HepG2 (cell line): ENCODE data around the gene PRR35. TPM values are rescaled to one million over a fixed set of nuclear protein-coding genes. Genes with fewer than 3 reads are reported as not detected.

Source experiments
- ATAC-seq: fragments of 200-7000 bp; cut with Tn5 transposase; 3 replicates; pipeline ENCODE4 v1.9.1; 2020; ENCODE audit warnings: mild to moderate bottlenecking, moderate library complexity
- BruUV-seq: library from RNA; stranded (reverse); fragments of 400-500 nt; replicated peaks from 2 replicates; lab custom pipeline; 2021; lab: Mats Ljungman, UMichigan
- CTCF ChIA-PET: fragments of 300-600 bp; formaldehyde crosslinking; extraction: SDS; loops from one replicate; lab custom pipeline; 2021; ENCODE audit warnings: low total read pairs, inconsistent platforms, low intra/inter-chr PET ratio; lab: Yijun Ruan, JAX
- POLR2A ChIA-PET: fragments of 350-600 bp; sonication (Branson Sonifier 250); formaldehyde crosslinking; loops from one replicate; lab custom pipeline; 2020; ENCODE audit warnings: antibody characterized with exemption, inconsistent platforms; lab: Yijun Ruan, JAX
- DNase-seq: peaks from one replicate; pipeline ENCODE4 v3.0.0-alpha.2; 2015; ENCODE audit warnings: low spot score
- FAIRE-seq: peaks from 3 replicates; lab custom pipeline; 2011; peaks lifted over from hg19 to GRCh38; lab: Jason Lieb, UNC
- H2AFZ ChIP-seq: one replicate; pipeline ENCODE4 v1.6.1; 2011; ENCODE audit warnings: low read length, inconsistent platforms
- H3K27ac ChIP-seq: fragments of 300-600 bp; 3 replicates; pipeline ENCODE4 v1.8.0; 2011; ENCODE audit warnings: mixed run types, mild to moderate bottlenecking, mixed read lengths, low read length, inconsistent platforms; ENCODE audit not compliant: insufficient read depth; ENCODE audit errors: extremely low read length
- H3K27me3 ChIP-seq, 2 experiments: fragments of 200-600 bp in 1 of 2; 2 replicates in 1 of 2; 3 replicates in 1 of 2; pipeline versions ENCODE4 v1.6.0 to v1.8.0; 2011; ENCODE audit warnings: low read length in 2 of 2, mild to moderate bottlenecking in 2 of 2, moderate library complexity in 2 of 2, inconsistent platforms in 1 of 2; ENCODE audit not compliant: insufficient read depth in 2 of 2, control insufficient read depth in 1 of 2
- H3K36me3 ChIP-seq, 2 experiments: fragments of 200-600 bp in 1 of 2; replicated peaks in 1 of 2; 2 replicates in 1 of 2; 3 replicates in 1 of 2; pipeline versions ENCODE4 v1.5.1 to v1.8.0; 2011; ENCODE audit warnings: low read length in 2 of 2, inconsistent platforms in 1 of 2; ENCODE audit not compliant: insufficient read depth in 2 of 2, control insufficient read depth in 1 of 2
- H3K4me1 ChIP-seq: 2 replicates; pipeline ENCODE4 v1.5.1; 2012; ENCODE audit warnings: low read length, inconsistent platforms; ENCODE audit not compliant: insufficient read depth
- H3K4me2 ChIP-seq: 2 replicates; pipeline ENCODE4 v1.6.0; 2011; ENCODE audit warnings: low read depth, low read length, inconsistent platforms
- H3K4me3 ChIP-seq, 3 experiments: fragments of 200-600 bp in 1 of 3; sonication (generic), shearing (Covaris generic) in 1 of 3; replicated peaks in 1 of 3; 2 replicates each; pipeline ENCODE4 v1.5.1; 2011 to 2016; ENCODE audit warnings: low read length in 3 of 3, inconsistent platforms in 2 of 3, low read depth in 2 of 3, mild to moderate bottlenecking in 2 of 3, control low read depth in 1 of 3, mixed read lengths in 1 of 3; ENCODE audit not compliant: insufficient read depth in 1 of 3
- H3K79me2 ChIP-seq: one replicate; pipeline ENCODE4 v1.6.1; 2011; ENCODE audit warnings: low read length, inconsistent platforms; ENCODE audit not compliant: insufficient read depth
- H3K9ac ChIP-seq: 2 replicates; pipeline ENCODE4 v1.6.0; 2011; ENCODE audit warnings: mild to moderate bottlenecking, low read depth, low read length, inconsistent platforms; ENCODE audit not compliant: insufficient read depth
- H3K9me3 ChIP-seq: 2 replicates; pipeline ENCODE4 v1.5.1; 2012; ENCODE audit warnings: mild to moderate bottlenecking, low read length
- H4K20me1 ChIP-seq: 2 replicates; pipeline ENCODE4 v1.6.0; 2011; ENCODE audit warnings: inconsistent platforms, mild to moderate bottlenecking, low read length, moderate library complexity; ENCODE audit not compliant: insufficient read depth
- AGO1 ChIP-seq: fragments of 200-400 bp; formaldehyde crosslinking; IDR thresholded peaks from 2 replicates; pipeline ENCODE4 v1.6.1; 2017; ENCODE audit warnings: mild to moderate bottlenecking, low read depth, low read length, moderate library complexity; ENCODE audit not compliant: poor library complexity, severe bottlenecking
- NR2C2 ChIP-seq: sonication (generic); formaldehyde crosslinking; IDR thresholded peaks from 2 replicates; pipeline ENCODE4 v1.4.0; 2020; ENCODE audit warnings: missing genetic modification reagents, mild to moderate bottlenecking, moderate library complexity, borderline replicate concordance
- TAF1 ChIP-seq: sonication (generic); formaldehyde crosslinking; IDR thresholded peaks from 2 replicates; pipeline ENCODE4 v1.4.0; 2020; ENCODE audit warnings: missing genetic modification reagents
- ZNF326 ChIP-seq: sonication (generic); formaldehyde crosslinking; IDR thresholded peaks from 2 replicates; pipeline ENCODE4 v1.4.0; 2020; ENCODE audit warnings: missing genetic modification reagents, borderline replicate concordance
- ZNF678 ChIP-seq: sonication (generic); formaldehyde crosslinking; IDR thresholded peaks from 2 replicates; pipeline ENCODE4 v1.4.0; 2020; ENCODE audit warnings: mild to moderate bottlenecking, missing genetic modification reagents
- WGBS: methylation state at CpG from one replicate; pipeline ENCODE4 v1.1.6; 2017; ENCODE audit warnings: low lambda C conversion rate; 5-methylcytosine and 5-hydroxymethylcytosine counted together
- in situ Hi-C: cut with HindIII; loops from 2 replicates; pipeline ENCODE4 v1.10.0; 2017; ENCODE audit warnings: low pct_unique_long_range_greater_than_20kb; ENCODE audit not compliant: extremely low pct_ligation_motif_present
- intact Hi-C: fragments of 100-400 bp; cut with micrococcal nuclease; formaldehyde crosslinking; loops from one replicate; pipeline ENCODE4 v1.10.0; 2022; ENCODE audit not compliant: unreplicated experiment
- polyA plus RNA-seq, 8 experiments: library from polyadenylated mRNA; depleted of rRNA in 3 of 8; stranded (reverse) in 7 of 8; unstranded in 1 of 8; fragments of >200 nt; fragmentation: Illumina TruSeq in 4 of 8; extraction: Trizol in 4 of 8; gene quantifications; 2 replicates each; pipeline versions ENCODE4 v1.2.1 to v1.2.3, GENCODE V29; 2011 to 2016; ENCODE audit warnings: low read depth in 4 of 8, missing spikeins in 1 of 8, mixed read lengths in 1 of 8; ENCODE audit not compliant: insufficient read depth in 1 of 8
- total RNA-seq, 5 experiments: library from RNA; depleted of rRNA; stranded (reverse); fragments of >200 nt; fragmentation: Illumina TruSeq; extraction: Trizol; gene quantifications; 2 replicates each; pipeline ENCODE4 v1.2.3, GENCODE V29; 2016; ENCODE audit warnings: low read depth in 1 of 5
- TF ChIP-seq, protein P1 (sequence below): sonication (generic); formaldehyde crosslinking; IDR thresholded peaks from 2 replicates; pipeline ENCODE4 v1.5.0; 2020; ENCODE audit warnings: mild to moderate bottlenecking, missing genetic modification reagents
- TF ChIP-seq, protein P2 (sequence below): sonication (generic); formaldehyde crosslinking; IDR thresholded peaks from 2 replicates; pipeline ENCODE4 v1.9.0; 2022; ENCODE audit warnings: missing genetic modification reagents, mild to moderate bottlenecking, borderline replicate concordance
- TF ChIP-seq, protein P3 (sequence below), 2 experiments: IDR thresholded peaks; 2 replicates each; pipeline ENCODE4 v1.6.1; 2011 to 2012; ENCODE audit warnings: low read length in 2 of 2, borderline replicate concordance in 1 of 2, low read depth in 1 of 2, mild to moderate bottlenecking in 1 of 2, moderate library complexity in 1 of 2
- TF ChIP-seq, protein P4 (sequence below): sonication (generic); formaldehyde crosslinking; IDR thresholded peaks from 2 replicates; pipeline ENCODE4 v1.4.0; 2020; ENCODE audit warnings: missing genetic modification reagents

Gene PRR35
- total and polyA plus RNA-seq, 2 of the 13 experiments (the other 11 are each of a cell fraction or from before 2014, with no cell fraction given) = 0.07 to 0.16 TPM

DNA sequence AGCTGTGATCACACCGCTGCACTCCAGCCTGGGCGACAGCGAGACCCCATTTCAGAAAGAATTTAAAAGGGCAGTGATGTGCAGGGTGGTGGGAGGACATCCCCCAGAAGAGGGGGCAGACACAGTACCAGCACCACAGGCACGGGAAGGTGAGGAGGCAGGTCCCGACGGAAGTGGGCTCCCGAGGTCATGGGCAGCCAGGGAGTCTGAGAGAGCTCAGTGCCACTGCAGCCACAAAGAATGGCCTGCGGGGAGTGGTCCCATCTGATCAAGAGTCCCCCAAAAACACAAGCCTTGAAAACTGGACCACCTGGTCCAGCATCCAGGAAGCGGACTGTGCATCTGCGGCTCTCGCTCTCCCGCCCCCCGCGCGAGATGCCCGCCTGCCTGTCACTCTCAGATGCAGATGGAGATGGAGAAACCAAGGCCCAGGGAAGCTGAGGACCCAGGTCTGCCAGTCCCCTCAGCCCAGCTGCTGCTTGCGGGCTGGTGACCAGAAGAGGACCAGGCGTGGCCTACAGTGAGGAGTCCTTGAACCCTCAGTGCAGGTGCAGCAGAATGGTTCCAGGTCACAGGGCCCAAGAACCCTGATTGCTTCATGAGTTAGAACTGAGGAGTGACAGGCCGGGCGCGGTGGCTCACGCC lies 37.0 kb upstream of the PRR35 start:
- Histone ChIP-seq H3K36me3 (peaks cover 18 to 31% of the 10 kb centered on the region in 2 experiments; a peak in 4 of 5 replicates), H3K27me3 (no peaks in the 10 kb centered on the region; a peak in 1 of 5 replicates), H4K20me1 (no peaks in the 10 kb centered on the region), H3K4me3 (no peak overlapping the region), H2AFZ (no peak overlapping the region), H3K9ac (no peak overlapping the region), H3K4me2 (no peak overlapping the region), H3K27ac (no peak overlapping the region), H3K9me3 (no peaks in the 10 kb centered on the region), H3K79me2 (peaks cover 18% of the 10 kb centered on the region), H3K4me1 (peaks cover 28% of the 10 kb centered on the region)
- POLR2A ChIA-PET = interaction anchor here (1.6 to 2.7 kb wide), 3 partner anchors 11 to 21 kb away, joined by 7 to 12 read pairs (median 7); no protein-coding TSS in a partner anchor
- in situ Hi-C loops = no loop called here
- intact Hi-C loops = no loop called here
- WGBS = 89% methylated on average over 17 of the region's 22 CpGs
- no peak for FAIRE-seq
- no peak for ATAC-seq
- no TSS peak for BruUV-seq
- DNase-seq = no peak
- CTCF ChIA-PET = no interaction called here
- TF ChIP-seq NR2C2 (CRISPR knock-in tag) (peak; percentile 70), AGO1 (peak; percentile 98), TAF1 (CRISPR knock-in tag) (peak; percentile 18; the same call in 1 of the 2 replicates), ZNF326 (CRISPR knock-in tag) (peak; percentile 93), ZNF678 (CRISPR knock-in tag) (no peak)
- TF ChIP-seq, protein P1, sequence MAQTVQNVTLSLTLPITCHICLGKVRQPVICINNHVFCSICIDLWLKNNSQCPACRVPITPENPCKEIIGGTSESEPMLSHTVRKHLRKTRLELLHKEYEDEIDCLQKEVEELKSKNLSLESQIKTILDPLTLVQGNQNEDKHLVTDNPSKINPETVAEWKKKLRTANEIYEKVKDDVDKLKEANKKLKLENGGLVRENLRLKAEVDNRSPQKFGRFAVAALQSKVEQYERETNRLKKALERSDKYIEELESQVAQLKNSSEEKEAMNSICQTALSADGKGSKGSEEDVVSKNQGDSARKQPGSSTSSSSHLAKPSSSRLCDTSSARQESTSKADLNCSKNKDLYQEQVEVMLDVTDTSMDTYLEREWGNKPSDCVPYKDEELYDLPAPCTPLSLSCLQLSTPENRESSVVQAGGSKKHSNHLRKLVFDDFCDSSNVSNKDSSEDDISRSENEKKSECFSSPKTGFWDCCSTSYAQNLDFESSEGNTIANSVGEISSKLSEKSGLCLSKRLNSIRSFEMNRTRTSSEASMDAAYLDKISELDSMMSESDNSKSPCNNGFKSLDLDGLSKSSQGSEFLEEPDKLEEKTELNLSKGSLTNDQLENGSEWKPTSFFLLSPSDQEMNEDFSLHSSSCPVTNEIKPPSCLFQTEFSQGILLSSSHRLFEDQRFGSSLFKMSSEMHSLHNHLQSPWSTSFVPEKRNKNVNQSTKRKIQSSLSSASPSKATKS (CRISPR knock-in tag) = no peak
- TF ChIP-seq, protein P2, sequence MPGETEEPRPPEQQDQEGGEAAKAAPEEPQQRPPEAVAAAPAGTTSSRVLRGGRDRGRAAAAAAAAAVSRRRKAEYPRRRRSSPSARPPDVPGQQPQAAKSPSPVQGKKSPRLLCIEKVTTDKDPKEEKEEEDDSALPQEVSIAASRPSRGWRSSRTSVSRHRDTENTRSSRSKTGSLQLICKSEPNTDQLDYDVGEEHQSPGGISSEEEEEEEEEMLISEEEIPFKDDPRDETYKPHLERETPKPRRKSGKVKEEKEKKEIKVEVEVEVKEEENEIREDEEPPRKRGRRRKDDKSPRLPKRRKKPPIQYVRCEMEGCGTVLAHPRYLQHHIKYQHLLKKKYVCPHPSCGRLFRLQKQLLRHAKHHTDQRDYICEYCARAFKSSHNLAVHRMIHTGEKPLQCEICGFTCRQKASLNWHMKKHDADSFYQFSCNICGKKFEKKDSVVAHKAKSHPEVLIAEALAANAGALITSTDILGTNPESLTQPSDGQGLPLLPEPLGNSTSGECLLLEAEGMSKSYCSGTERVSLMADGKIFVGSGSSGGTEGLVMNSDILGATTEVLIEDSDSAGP (CRISPR knock-in tag) = 0 out of 2 replicates have a peak, but pooled peaks have one; percentile 29
- TF ChIP-seq, protein P3, sequence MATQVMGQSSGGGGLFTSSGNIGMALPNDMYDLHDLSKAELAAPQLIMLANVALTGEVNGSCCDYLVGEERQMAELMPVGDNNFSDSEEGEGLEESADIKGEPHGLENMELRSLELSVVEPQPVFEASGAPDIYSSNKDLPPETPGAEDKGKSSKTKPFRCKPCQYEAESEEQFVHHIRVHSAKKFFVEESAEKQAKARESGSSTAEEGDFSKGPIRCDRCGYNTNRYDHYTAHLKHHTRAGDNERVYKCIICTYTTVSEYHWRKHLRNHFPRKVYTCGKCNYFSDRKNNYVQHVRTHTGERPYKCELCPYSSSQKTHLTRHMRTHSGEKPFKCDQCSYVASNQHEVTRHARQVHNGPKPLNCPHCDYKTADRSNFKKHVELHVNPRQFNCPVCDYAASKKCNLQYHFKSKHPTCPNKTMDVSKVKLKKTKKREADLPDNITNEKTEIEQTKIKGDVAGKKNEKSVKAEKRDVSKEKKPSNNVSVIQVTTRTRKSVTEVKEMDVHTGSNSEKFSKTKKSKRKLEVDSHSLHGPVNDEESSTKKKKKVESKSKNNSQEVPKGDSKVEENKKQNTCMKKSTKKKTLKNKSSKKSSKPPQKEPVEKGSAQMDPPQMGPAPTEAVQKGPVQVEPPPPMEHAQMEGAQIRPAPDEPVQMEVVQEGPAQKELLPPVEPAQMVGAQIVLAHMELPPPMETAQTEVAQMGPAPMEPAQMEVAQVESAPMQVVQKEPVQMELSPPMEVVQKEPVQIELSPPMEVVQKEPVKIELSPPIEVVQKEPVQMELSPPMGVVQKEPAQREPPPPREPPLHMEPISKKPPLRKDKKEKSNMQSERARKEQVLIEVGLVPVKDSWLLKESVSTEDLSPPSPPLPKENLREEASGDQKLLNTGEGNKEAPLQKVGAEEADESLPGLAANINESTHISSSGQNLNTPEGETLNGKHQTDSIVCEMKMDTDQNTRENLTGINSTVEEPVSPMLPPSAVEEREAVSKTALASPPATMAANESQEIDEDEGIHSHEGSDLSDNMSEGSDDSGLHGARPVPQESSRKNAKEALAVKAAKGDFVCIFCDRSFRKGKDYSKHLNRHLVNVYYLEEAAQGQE (IDR thresholded peaks at IDR 0.05; ENCODE audit: borderline replicate concordance in 1 of 2, low read depth in 1 of 2, low read length in 2 of 2) = no peak
- TF ChIP-seq, protein P4, sequence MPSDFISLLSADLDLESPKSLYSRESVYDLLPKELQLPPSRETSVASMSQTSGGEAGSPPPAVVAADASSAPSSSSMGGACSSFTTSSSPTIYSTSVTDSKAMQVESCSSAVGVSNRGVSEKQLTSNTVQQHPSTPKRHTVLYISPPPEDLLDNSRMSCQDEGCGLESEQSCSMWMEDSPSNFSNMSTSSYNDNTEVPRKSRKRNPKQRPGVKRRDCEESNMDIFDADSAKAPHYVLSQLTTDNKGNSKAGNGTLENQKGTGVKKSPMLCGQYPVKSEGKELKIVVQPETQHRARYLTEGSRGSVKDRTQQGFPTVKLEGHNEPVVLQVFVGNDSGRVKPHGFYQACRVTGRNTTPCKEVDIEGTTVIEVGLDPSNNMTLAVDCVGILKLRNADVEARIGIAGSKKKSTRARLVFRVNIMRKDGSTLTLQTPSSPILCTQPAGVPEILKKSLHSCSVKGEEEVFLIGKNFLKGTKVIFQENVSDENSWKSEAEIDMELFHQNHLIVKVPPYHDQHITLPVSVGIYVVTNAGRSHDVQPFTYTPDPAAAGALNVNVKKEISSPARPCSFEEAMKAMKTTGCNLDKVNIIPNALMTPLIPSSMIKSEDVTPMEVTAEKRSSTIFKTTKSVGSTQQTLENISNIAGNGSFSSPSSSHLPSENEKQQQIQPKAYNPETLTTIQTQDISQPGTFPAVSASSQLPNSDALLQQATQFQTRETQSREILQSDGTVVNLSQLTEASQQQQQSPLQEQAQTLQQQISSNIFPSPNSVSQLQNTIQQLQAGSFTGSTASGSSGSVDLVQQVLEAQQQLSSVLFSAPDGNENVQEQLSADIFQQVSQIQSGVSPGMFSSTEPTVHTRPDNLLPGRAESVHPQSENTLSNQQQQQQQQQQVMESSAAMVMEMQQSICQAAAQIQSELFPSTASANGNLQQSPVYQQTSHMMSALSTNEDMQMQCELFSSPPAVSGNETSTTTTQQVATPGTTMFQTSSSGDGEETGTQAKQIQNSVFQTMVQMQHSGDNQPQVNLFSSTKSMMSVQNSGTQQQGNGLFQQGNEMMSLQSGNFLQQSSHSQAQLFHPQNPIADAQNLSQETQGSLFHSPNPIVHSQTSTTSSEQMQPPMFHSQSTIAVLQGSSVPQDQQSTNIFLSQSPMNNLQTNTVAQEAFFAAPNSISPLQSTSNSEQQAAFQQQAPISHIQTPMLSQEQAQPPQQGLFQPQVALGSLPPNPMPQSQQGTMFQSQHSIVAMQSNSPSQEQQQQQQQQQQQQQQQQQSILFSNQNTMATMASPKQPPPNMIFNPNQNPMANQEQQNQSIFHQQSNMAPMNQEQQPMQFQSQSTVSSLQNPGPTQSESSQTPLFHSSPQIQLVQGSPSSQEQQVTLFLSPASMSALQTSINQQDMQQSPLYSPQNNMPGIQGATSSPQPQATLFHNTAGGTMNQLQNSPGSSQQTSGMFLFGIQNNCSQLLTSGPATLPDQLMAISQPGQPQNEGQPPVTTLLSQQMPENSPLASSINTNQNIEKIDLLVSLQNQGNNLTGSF = no peak
